ENCODE measurements around the gene LENEP.
A peak's percentile ranks its signal among the peaks of the same experiment; 100 is the strongest.

Gene LENEP

GRCh38 chr1:154954541-154954940, 38.8 kb upstream of the LENEP start:
- WGBS = 70% methylated on average over 3 of the region's 3 CpGs
- peaks cover 21% of the 10 kb centered on the region for H3K36me3 ChIP-seq (ENCODE audit: insufficient read depth, low read length)
- peak overlapping the region; percentile 92; the same call in 1 of the 2 replicates for H3K27ac ChIP-seq (ENCODE audit: low read depth, low read length)
- H3K27me3 ChIP-seq (ENCODE audit: insufficient read depth, low read length) = no peaks in the 10 kb centered on the region
- peak overlapping the region; percentile 79; the same call in 1 of the 2 replicates for H3K9ac ChIP-seq (ENCODE audit: low read depth, low read length)
- peaks cover 25% of the 10 kb centered on the region for H3K4me1 ChIP-seq (ENCODE audit: insufficient read depth, low read length)
- H3K9me3 ChIP-seq (ENCODE audit: insufficient read depth, low read depth, low read length) = no peaks in the 10 kb centered on the region
- peak overlapping the region; percentile 54 for H3K4me3 ChIP-seq (ENCODE audit: low read length)

GRCh38 chr1:154955039-154955717, 38.2 kb upstream of the LENEP start:
- no peaks in the 10 kb centered on the region for H3K27me3 ChIP-seq (ENCODE audit: insufficient read depth, low read length)
- peak overlapping the region; percentile 92 for H3K27ac ChIP-seq (ENCODE audit: low read depth, low read length)
- peak overlapping the region; percentile 54 for H3K4me3 ChIP-seq (ENCODE audit: low read length)
- H3K4me1 ChIP-seq (ENCODE audit: insufficient read depth, low read length) = peaks cover 25% of the 10 kb centered on the region
- 39% methylated on average over 4 of the region's 4 CpGs for WGBS
- H3K9ac ChIP-seq (ENCODE audit: low read depth, low read length) = peak overlapping the region; percentile 79
- peaks cover 24% of the 10 kb centered on the region for H3K36me3 ChIP-seq (ENCODE audit: insufficient read depth, low read length)
- H3K9me3 ChIP-seq (ENCODE audit: insufficient read depth, low read depth, low read length) = no peaks in the 10 kb centered on the region

GRCh38 chr1:154955718-154956543, 37.5 kb upstream of the LENEP start, which contains the start of gene PBXIP1:
Gene PBXIP1, minus strand, starts transcription at chr1:154956099. Its CDS starts 2,378 bp downstream, at chr1:154953721.
- peak within 1 kb of the TSS; percentile 79 for H3K9ac ChIP-seq (ENCODE audit: low read depth, low read length)
- no peaks in the 10 kb centered on the region for H3K27me3 ChIP-seq (ENCODE audit: insufficient read depth, low read length)
- WGBS = 0% methylated on average over 18 of the region's 18 CpGs
- H3K27ac ChIP-seq (ENCODE audit: low read depth, low read length) = peak within 1 kb of the TSS; percentile 92
- peaks cover 32% of the 10 kb centered on the region for H3K4me1 ChIP-seq (ENCODE audit: insufficient read depth, low read length)
- no peaks in the 10 kb centered on the region for H3K9me3 ChIP-seq (ENCODE audit: insufficient read depth, low read depth, low read length)
- peaks cover 21% of the 10 kb centered on the region for H3K36me3 ChIP-seq (ENCODE audit: insufficient read depth, low read length)
- peak within 1 kb of the TSS; percentile 54 for H3K4me3 ChIP-seq (ENCODE audit: low read length)

GRCh38 chr1:154956544-154956941, 36.8 kb upstream of the LENEP start:
- Histone ChIP-seq H3K4me3 (ENCODE audit: low read length) (peak overlapping the region; percentile 54), H3K27me3 (ENCODE audit: insufficient read depth, low read length) (no peaks in the 10 kb centered on the region), H3K27ac (ENCODE audit: low read depth, low read length) (peak overlapping the region; percentile 53; the same call in 1 of the 2 replicates), H3K36me3 (ENCODE audit: insufficient read depth, low read length) (peaks cover 18% of the 10 kb centered on the region), H3K9ac (ENCODE audit: low read depth, low read length) (peak overlapping the region; percentile 51), H3K4me1 (ENCODE audit: insufficient read depth, low read length) (peaks cover 32% of the 10 kb centered on the region), H3K9me3 (ENCODE audit: insufficient read depth, low read depth, low read length) (no peaks in the 10 kb centered on the region)
- WGBS = 5% methylated on average over 6 of the region's 6 CpGs

- H3K27me3 ChIP-seq (ENCODE audit: insufficient read depth, low read length) = no peaks in the 10 kb centered on the region
- H3K4me1 ChIP-seq (ENCODE audit: insufficient read depth, low read length) = peaks cover 32% of the 10 kb centered on the region
- H3K9me3 ChIP-seq (ENCODE audit: insufficient read depth, low read depth, low read length) = no peaks in the 10 kb centered on the region
- peaks cover 18% of the 10 kb centered on the region for H3K36me3 ChIP-seq (ENCODE audit: insufficient read depth, low read length)
- H3K4me3 ChIP-seq (ENCODE audit: low read length) = peak overlapping the region; percentile 54
- H3K27ac ChIP-seq (ENCODE audit: low read depth, low read length) = peak overlapping the region; percentile 53; the same call in 1 of the 2 replicates
- no peak overlapping the region for H3K9ac ChIP-seq (ENCODE audit: low read depth, low read length)
- WGBS = 53% methylated on average over 7 of the region's 9 CpGs
These were observed 36.2 kb upstream of the LENEP start for GRCh38 chr1:154957091-154957657.

- no peak overlapping the region for H3K27ac ChIP-seq (ENCODE audit: low read depth, low read length)
- no peak overlapping the region for H3K4me3 ChIP-seq (ENCODE audit: low read length)
- H3K9ac ChIP-seq (ENCODE audit: low read depth, low read length) = no peak overlapping the region
These were observed 35.4 kb upstream of the LENEP start for GRCh38 chr1:154958036-154958435.

GRCh38 chr1:154958681-154959425, 34.5 kb upstream of the LENEP start:
- H3K27ac ChIP-seq (ENCODE audit: low read depth, low read length) = no peak overlapping the region
- 96% methylated on average over 16 of the region's 16 CpGs for WGBS
- no peak overlapping the region for H3K4me3 ChIP-seq (ENCODE audit: low read length)
- H3K9me3 ChIP-seq (ENCODE audit: insufficient read depth, low read depth, low read length) = no peaks in the 10 kb centered on the region
- peaks cover 32% of the 10 kb centered on the region for H3K4me1 ChIP-seq (ENCODE audit: insufficient read depth, low read length)
- H3K36me3 ChIP-seq (ENCODE audit: insufficient read depth, low read length) = peaks cover 33% of the 10 kb centered on the region
- H3K9ac ChIP-seq (ENCODE audit: low read depth, low read length) = no peak overlapping the region
- H3K27me3 ChIP-seq (ENCODE audit: insufficient read depth, low read length) = no peaks in the 10 kb centered on the region

More at GRCh38 chr1:154958036-154958435, 35.4 kb upstream of the LENEP start:
- H3K9me3 ChIP-seq (ENCODE audit: insufficient read depth, low read depth, low read length) = no peaks in the 10 kb centered on the region
- H3K27me3 ChIP-seq (ENCODE audit: insufficient read depth, low read length) = no peaks in the 10 kb centered on the region
- H3K36me3 ChIP-seq (ENCODE audit: insufficient read depth, low read length) = peaks cover 24% of the 10 kb centered on the region
- H3K4me1 ChIP-seq (ENCODE audit: insufficient read depth, low read length) = peaks cover 32% of the 10 kb centered on the region
- 94% methylated on average over 2 of the region's 2 CpGs for WGBS

- Histone ChIP-seq H3K27ac (ENCODE audit: low read depth, low read length) (no peak overlapping the region), H3K4me3 (ENCODE audit: low read length) (no peak overlapping the region), H3K4me1 (ENCODE audit: insufficient read depth, low read length) (peaks cover 29% of the 10 kb centered on the region), H3K27me3 (ENCODE audit: insufficient read depth, low read length) (no peaks in the 10 kb centered on the region), H3K36me3 (ENCODE audit: insufficient read depth, low read length) (peaks cover 38% of the 10 kb centered on the region), H3K9ac (ENCODE audit: low read depth, low read length) (no peak overlapping the region), H3K9me3 (ENCODE audit: insufficient read depth, low read depth, low read length) (no peaks in the 10 kb centered on the region)
- 96% methylated on average over 7 of the region's 7 CpGs for WGBS
These were observed 34.0 kb upstream of the LENEP start for GRCh38 chr1:154959426-154959780.

GRCh38 chr1:154960446-154961136, 32.8 kb upstream of the LENEP start:
- WGBS = 76% methylated on average over 10 of the region's 10 CpGs

More at GRCh38 chr1:154960446-154961136, 32.8 kb upstream of the LENEP start:
- peaks cover 49% of the 10 kb centered on the region for H3K36me3 ChIP-seq (ENCODE audit: insufficient read depth, low read length)
- peaks cover 19% of the 10 kb centered on the region; the same call in 1 of the 2 replicates for H3K4me1 ChIP-seq (ENCODE audit: insufficient read depth, low read length)
- H3K27me3 ChIP-seq (ENCODE audit: insufficient read depth, low read length) = no peaks in the 10 kb centered on the region
- H3K9ac ChIP-seq (ENCODE audit: low read depth, low read length) = peak overlapping the region; percentile 94; the same call in 1 of the 2 replicates
- H3K27ac ChIP-seq (ENCODE audit: low read depth, low read length) = no peak overlapping the region
- H3K4me3 ChIP-seq (ENCODE audit: low read length) = peak overlapping the region; percentile 75
- H3K9me3 ChIP-seq (ENCODE audit: insufficient read depth, low read depth, low read length) = no peaks in the 10 kb centered on the region

Data from HUES64 (cell line).